COLO668 (cell line): ENCODE measurements around the gene DDOST.
"Not testable (repeated sequence)": the region's sequence is repeated elsewhere in the genome, so short reads cannot be mapped to it uniquely, and the experiment has no call there.

Source experiments
- DNase-seq: peaks from one replicate; lab custom pipeline; 2025; ENCODE audit not compliant: unreplicated experiment; lab: John Stamatoyannopoulos, UW

DDOST gene

GRCh38 chr1:20626524-20626923, 34.6 kb downstream of the DDOST start:
- DNase-seq = no peak

- DNase-seq = no peak
These were observed 35.1 kb downstream of the DDOST start for GRCh38 chr1:20626098-20626427.

GRCh38 chr1:20625176-20626097, 35.7 kb downstream of the DDOST start:
- no peak for DNase-seq

GRCh38 chr1:20624709-20625108, 36.5 kb downstream of the DDOST start:
- no peak for DNase-seq

GRCh38 chr1:20621012-20621411, 40.2 kb downstream of the DDOST start:
- no peak for DNase-seq

GRCh38 chr1:20619999-20620398, 41.2 kb downstream of the DDOST start:
- no peak for DNase-seq

GRCh38 chr1:20618550-20618949, 42.6 kb downstream of the DDOST start:
- DNase-seq = no peak

- DNase-seq = no peak
These were observed 44.2 kb downstream of the DDOST start for GRCh38 chr1:20616847-20617487.

GRCh38 chr1:20615946-20616846, 45.0 kb downstream of the DDOST start:
- no peak for DNase-seq

GRCh38 chr1:20614131-20614579, 47.0 kb downstream of the DDOST start:
- no peak for DNase-seq

- DNase-seq = no peak
These were observed 48.9 kb downstream of the DDOST start for GRCh38 chr1:20612221-20612746.

- DNase-seq = no peak
These were observed 49.5 kb downstream of the DDOST start for GRCh38 chr1:20611652-20612051.

GRCh38 chr1:20610970-20611369, 50.2 kb downstream of the DDOST start:
- no peak for DNase-seq

- no peak for DNase-seq
These were observed 51.6 kb downstream of the DDOST start for GRCh38 chr1:20609541-20609940.

- DNase-seq = not testable (repeated sequence)
These were observed 54.2 kb downstream of the DDOST start for GRCh38 chr1:20606801-20607570.

GRCh38 chr1:20604678-20605077, 56.5 kb downstream of the DDOST start:
- no peak for DNase-seq

GRCh38 chr1:20603504-20604464, 57.4 kb downstream of the DDOST start:
- no peak for DNase-seq

GRCh38 chr1:20602851-20603450, 58.2 kb downstream of the DDOST start:
- no peak for DNase-seq
